GM23338 (cell line): ENCODE results near the gene SLC25A6. TPM values are rescaled to one million over a fixed set of nuclear protein-coding genes. Genes with fewer than 3 reads are reported as not detected.
A peak's percentile ranks its signal among the peaks of the same experiment; 100 is the strongest.

ENCODE experiments used
- ATAC-seq: fragments of 200-7000 bp; cut with Tn5 transposase; 3 replicates; pipeline ENCODE4 v1.9.1; 2020
- DNase-seq: peaks from one replicate; pipeline ENCODE4 v3.0.0-alpha.2; 2015; ENCODE audit warnings: low spot score
- H2AFZ ChIP-seq: fragments of 200-600 bp; sonication (generic); 2 replicates; pipeline ENCODE4 v1.8.0; 2016; ENCODE audit warnings: antibody characterized with exemption, mild to moderate bottlenecking, moderate library complexity
- H3F3A ChIP-seq: fragments of 200-600 bp; sonication (generic); replicated peaks from 2 replicates; pipeline ENCODE4 v1.8.0; 2017; ENCODE audit warnings: antibody characterized with exemption, mixed run types, low read depth
- H3K27ac ChIP-seq: fragments of 200-600 bp; sonication (generic); 2 replicates; pipeline ENCODE4 v1.6.1; 2016; ENCODE audit warnings: low read depth
- H3K27me3 ChIP-seq: fragments of 200-600 bp; sonication (generic); 2 replicates; pipeline ENCODE4 v1.8.0; 2016; ENCODE audit warnings: mild to moderate bottlenecking, mixed run types, moderate library complexity; ENCODE audit not compliant: insufficient read depth
- H3K36me3 ChIP-seq: fragments of 200-600 bp; sonication (generic); 2 replicates; pipeline ENCODE4 v1.8.0; 2016; ENCODE audit warnings: mild to moderate bottlenecking; ENCODE audit not compliant: insufficient read depth
- H3K4me1 ChIP-seq: fragments of 200-600 bp; sonication (generic); 2 replicates; pipeline ENCODE4 v1.8.0; 2016; ENCODE audit warnings: mild to moderate bottlenecking, moderate library complexity; ENCODE audit not compliant: insufficient read depth
- H3K4me2 ChIP-seq: fragments of 200-600 bp; sonication (generic); 2 replicates; pipeline ENCODE4 v1.7.1; 2017; ENCODE audit warnings: mixed run types
- H3K4me3 ChIP-seq: fragments of 200-600 bp; sonication (generic); 2 replicates; pipeline ENCODE4 v1.6.1; 2016; ENCODE audit warnings: mixed run types
- H3K79me2 ChIP-seq: fragments of 200-600 bp; sonication (generic); replicated peaks from 2 replicates; pipeline ENCODE4 v1.8.0; 2017; ENCODE audit warnings: mild to moderate bottlenecking; ENCODE audit not compliant: insufficient read depth
- H3K9me2 ChIP-seq: fragments of 200-600 bp; sonication (generic); 2 replicates; pipeline ENCODE4 v1.8.0; 2017; ENCODE audit not compliant: insufficient read depth
- H4K20me1 ChIP-seq: fragments of 200-600 bp; sonication (generic); replicated peaks from 2 replicates; pipeline ENCODE4 v1.8.0; 2017; ENCODE audit warnings: mild to moderate bottlenecking; ENCODE audit not compliant: insufficient read depth
- H3K27ac Mint-ChIP-seq: 2 replicates; pipeline ENCODE4 v1.8.0; 2020; ENCODE audit warnings: inconsistent platforms, mild to moderate bottlenecking, moderate library complexity, mixed read lengths
- H3K27me3 Mint-ChIP-seq: 3 replicates; pipeline ENCODE4 v1.8.0; 2022; ENCODE audit warnings: low read depth, mild to moderate bottlenecking, moderate library complexity, mixed read lengths, inconsistent platforms; ENCODE audit not compliant: insufficient read depth, poor library complexity
- H3K36me3 Mint-ChIP-seq: 3 replicates; pipeline ENCODE4 v1.8.0; 2021; ENCODE audit warnings: low read depth, mild to moderate bottlenecking, inconsistent platforms, moderate library complexity, mixed read lengths
- H3K4me1 Mint-ChIP-seq: 3 replicates; pipeline ENCODE4 v1.8.0; 2020; ENCODE audit warnings: mild to moderate bottlenecking, inconsistent platforms, mixed read lengths
- H3K4me3 Mint-ChIP-seq: 3 replicates; pipeline ENCODE4 v1.8.0; 2021; ENCODE audit warnings: moderate library complexity, mild to moderate bottlenecking, inconsistent platforms, mixed read lengths
- H3K9me3 Mint-ChIP-seq: 3 replicates; pipeline ENCODE4 v1.8.0; 2020; ENCODE audit warnings: moderate library complexity, mild to moderate bottlenecking, inconsistent platforms, mixed read lengths
- POLR2AphosphoS5 ChIP-seq: IDR thresholded peaks from 2 replicates; pipeline ENCODE4 v1.6.1; 2016; ENCODE audit warnings: antibody characterized with exemption, low read depth
- STAT1 ChIP-seq: IDR thresholded peaks from one replicate; pipeline ENCODE4 v1.6.1; 2016; ENCODE audit warnings: antibody characterized with exemption; ENCODE audit not compliant: unreplicated experiment
- polyA plus RNA-seq: library from polyadenylated mRNA; unstranded; fragments of >200 nt; fragmentation: Nextera tagmentation; extraction: Ambion mirVana; gene quantifications from 2 replicates; pipeline ENCODE4 v1.2.1, GENCODE V29; 2016
- total RNA-seq: library from RNA; depleted of rRNA; stranded (reverse); fragments of >200 nt; shearing (Covaris generic); gene quantifications from 2 replicates; pipeline ENCODE4 v1.2.3, GENCODE V29; 2014
- TF ChIP-seq, protein P1 (sequence below), 2 experiments: fragments of 200-600 bp in 1 of 2; sonication (generic) in 1 of 2; conservative IDR thresholded peaks; 2 replicates each; pipeline versions ENCODE4 v1.5.1 to v1.6.1; 2016 to 2017; ENCODE audit warnings: antibody characterized with exemption in 2 of 2, low read depth in 2 of 2, mild to moderate bottlenecking in 2 of 2, moderate library complexity in 1 of 2
- TF ChIP-seq, protein P2 (sequence below): IDR thresholded peaks from 2 replicates; pipeline ENCODE4 v1.6.1; 2016; ENCODE audit warnings: antibody characterized with exemption

The SLC25A6 gene
- total and polyA plus RNA-seq, 2 experiments from 2014 or later, result 358 to 486 TPM

DNA sequence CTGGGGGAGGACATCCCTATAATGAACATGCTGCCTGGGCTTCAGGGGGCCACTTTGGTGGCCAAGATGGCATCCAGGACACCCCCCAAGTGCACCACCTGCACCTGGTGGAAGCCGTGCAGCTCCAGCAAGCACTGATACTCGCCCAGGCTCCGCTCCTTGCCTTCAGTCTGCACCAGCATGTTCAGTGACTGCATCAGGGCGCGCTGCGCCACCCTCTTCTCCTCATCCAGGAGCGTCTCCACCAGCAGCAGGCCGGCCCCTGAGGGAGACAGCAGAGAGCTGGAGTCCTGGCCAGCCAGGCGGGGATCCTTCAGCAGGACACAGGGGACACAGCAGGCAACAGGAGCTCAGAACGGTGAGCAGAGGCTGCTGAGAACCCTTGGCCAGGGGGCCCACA, 11.3 kb upstream of the SLC25A6 start (continued):
- TF ChIP-seq, protein P1, sequence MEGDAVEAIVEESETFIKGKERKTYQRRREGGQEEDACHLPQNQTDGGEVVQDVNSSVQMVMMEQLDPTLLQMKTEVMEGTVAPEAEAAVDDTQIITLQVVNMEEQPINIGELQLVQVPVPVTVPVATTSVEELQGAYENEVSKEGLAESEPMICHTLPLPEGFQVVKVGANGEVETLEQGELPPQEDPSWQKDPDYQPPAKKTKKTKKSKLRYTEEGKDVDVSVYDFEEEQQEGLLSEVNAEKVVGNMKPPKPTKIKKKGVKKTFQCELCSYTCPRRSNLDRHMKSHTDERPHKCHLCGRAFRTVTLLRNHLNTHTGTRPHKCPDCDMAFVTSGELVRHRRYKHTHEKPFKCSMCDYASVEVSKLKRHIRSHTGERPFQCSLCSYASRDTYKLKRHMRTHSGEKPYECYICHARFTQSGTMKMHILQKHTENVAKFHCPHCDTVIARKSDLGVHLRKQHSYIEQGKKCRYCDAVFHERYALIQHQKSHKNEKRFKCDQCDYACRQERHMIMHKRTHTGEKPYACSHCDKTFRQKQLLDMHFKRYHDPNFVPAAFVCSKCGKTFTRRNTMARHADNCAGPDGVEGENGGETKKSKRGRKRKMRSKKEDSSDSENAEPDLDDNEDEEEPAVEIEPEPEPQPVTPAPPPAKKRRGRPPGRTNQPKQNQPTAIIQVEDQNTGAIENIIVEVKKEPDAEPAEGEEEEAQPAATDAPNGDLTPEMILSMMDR (conservative IDR thresholded peaks at IDR 0.05; ENCODE audit: low read depth in 2 of 2), result no peak

DNA sequence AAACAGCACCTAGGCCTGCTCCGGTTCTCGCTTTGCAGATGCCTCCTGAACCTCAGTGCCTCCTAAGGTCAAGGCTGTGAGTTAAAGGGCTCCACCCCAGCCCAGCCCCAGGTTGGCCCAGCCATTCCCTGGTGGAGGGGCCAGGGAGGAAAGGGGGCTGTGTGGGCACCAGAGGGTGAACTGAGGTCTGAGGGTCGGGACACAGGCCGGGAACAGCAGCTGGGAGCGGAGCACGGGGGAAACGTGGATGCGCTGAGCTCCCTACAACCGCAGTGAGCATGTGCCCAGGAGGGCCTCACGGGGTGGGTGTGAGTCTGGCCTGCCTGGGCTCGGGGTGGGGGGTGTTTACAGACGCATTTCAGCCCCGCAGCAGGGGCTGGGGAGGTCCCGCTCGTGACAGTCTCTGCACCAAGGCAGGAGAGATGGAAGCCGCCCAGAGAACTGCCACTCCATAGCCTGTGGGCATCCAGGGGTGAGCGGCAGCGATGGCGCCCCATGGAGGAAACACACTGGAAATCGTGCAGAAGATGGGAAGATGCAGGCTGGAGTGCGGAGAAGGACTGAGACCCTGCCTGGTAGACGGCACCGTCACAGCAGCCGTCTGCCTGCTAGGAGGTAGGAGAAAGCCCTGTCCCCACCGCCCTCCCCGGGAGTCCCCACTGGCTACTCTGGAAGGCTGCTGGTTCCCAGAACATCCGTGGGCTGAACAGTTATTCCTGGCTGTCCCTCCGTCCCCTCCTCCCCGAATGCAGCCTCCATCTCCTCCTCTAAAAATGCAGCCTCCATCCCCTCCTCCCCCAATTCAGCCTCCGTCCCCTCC, 9.9 kb upstream of the SLC25A6 start:
- H3K36me3 ChIP-seq, result peaks cover 31% of the 10 kb centered on the region; the same call in 1 of the 2 replicates
- 0 out of 2 replicates have a peak overlapping the region, but pooled peaks have one; percentile 26 for H3K27ac ChIP-seq
- no peaks in the 10 kb centered on the region for H3K27me3 ChIP-seq
- H3K4me3 ChIP-seq, result no peak overlapping the region
- Mint-ChIP-seq H3K27me3 (peaks cover 6% of the 10 kb centered on the region), H3K9me3 (no peaks in the 10 kb centered on the region), H3K36me3 (peaks cover 40% of the 10 kb centered on the region), H3K4me1 (no peaks in the 10 kb centered on the region), H3K4me3 (no peak overlapping the region), H3K27ac (no peak overlapping the region)
- H3K4me1 ChIP-seq, result no peaks in the 10 kb centered on the region
- H3K9me2 ChIP-seq, result peaks cover 20% of the 10 kb centered on the region
- no peak overlapping the region for H3K4me2 ChIP-seq
- H3F3A ChIP-seq, result 0 out of 2 replicates have a peak, but pooled peaks cover 18% of the 10 kb centered on the region
- TF ChIP-seq, protein P2, sequence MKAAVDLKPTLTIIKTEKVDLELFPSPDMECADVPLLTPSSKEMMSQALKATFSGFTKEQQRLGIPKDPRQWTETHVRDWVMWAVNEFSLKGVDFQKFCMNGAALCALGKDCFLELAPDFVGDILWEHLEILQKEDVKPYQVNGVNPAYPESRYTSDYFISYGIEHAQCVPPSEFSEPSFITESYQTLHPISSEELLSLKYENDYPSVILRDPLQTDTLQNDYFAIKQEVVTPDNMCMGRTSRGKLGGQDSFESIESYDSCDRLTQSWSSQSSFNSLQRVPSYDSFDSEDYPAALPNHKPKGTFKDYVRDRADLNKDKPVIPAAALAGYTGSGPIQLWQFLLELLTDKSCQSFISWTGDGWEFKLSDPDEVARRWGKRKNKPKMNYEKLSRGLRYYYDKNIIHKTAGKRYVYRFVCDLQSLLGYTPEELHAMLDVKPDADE, result no peak
- TF ChIP-seq POLR2AphosphoS5, result peak; percentile 19
- ATAC-seq (peak; percentile 22), DNase-seq (no peak)
- H2AFZ ChIP-seq, result no peak overlapping the region
- H3K79me2 ChIP-seq, result no peaks in the 10 kb centered on the region
- H4K20me1 ChIP-seq, result peaks cover 11% of the 10 kb centered on the region

DNA sequence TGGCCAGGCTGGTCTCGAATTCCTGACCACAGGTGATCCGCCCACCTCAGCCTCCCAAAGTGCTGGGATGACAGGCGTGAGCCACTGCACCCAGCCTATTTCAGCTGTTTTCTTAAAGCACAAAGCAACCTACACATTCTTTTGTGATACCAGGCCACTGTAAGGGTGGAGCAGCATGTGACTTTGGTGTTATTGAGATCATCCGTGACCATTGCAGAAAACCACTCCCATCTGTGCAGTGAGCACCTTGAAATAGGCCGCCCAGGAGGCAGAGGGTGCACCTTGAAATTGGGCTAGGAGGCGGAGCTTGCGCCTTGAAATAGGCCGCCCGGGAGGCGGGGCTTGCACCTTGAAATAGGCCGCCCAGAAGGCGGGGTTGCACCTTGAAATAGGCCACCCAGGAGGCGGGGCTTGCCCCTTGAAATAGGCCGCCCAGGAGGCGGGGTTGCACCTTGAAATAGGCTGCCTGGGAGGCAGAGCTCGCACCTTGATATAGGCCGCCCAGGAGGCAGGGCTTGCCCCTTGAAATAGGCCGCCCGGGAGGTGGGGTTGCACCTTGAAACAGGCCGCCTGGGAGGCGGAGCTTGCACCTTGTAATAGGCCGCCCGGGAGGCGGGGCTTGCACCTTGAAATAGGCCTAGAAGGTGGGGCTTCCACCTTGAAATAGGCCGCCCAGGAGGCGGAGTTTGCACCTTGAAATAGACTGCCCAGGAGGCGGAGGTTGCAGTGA, 9.0 kb upstream of the SLC25A6 start:
- DNase-seq (peak; percentile 94), ATAC-seq (peak; percentile 89)
- no peak for TF ChIP-seq STAT1
- TF ChIP-seq POLR2AphosphoS5, result peak; percentile 60; the same call in 1 of the 2 replicates
- Histone ChIP-seq H3K27me3 (no peaks in the 10 kb centered on the region), H3K4me2 (no peak overlapping the region), H3K9me2 (peaks cover 16% of the 10 kb centered on the region), H3K79me2 (peaks cover 3% of the 10 kb centered on the region; the same call in 1 of the 2 replicates), H3K36me3 (peaks cover 24% of the 10 kb centered on the region; the same call in 1 of the 2 replicates), H3K27ac (0 out of 2 replicates have a peak overlapping the region, but pooled peaks have one; percentile 26), H2AFZ (no peak overlapping the region), H4K20me1 (peaks cover 9% of the 10 kb centered on the region), H3F3A (0 out of 2 replicates have a peak, but pooled peaks cover 14% of the 10 kb centered on the region), H3K4me1 (no peaks in the 10 kb centered on the region), H3K4me3 (no peak overlapping the region)
- Mint-ChIP-seq H3K27ac (no peak overlapping the region), H3K4me3 (no peak overlapping the region), H3K27me3 (peaks cover 6% of the 10 kb centered on the region), H3K9me3 (no peaks in the 10 kb centered on the region; the same call in 2 of the 3 replicates), H3K36me3 (peaks cover 49% of the 10 kb centered on the region), H3K4me1 (no peaks in the 10 kb centered on the region; the same call in 2 of the 3 replicates)
